Loucy (cell line): Measurements from ENCODE around the gene TEX35.

Experiments
- CTCF ChIP-seq: fragments of 200-600 bp; sonication (generic); conservative IDR thresholded peaks from 2 replicates; pipeline ENCODE4 v1.5.1; 2014; ENCODE audit warnings: mild to moderate bottlenecking, antibody characterized with exemption, low read length
- EZH2phosphoT487 ChIP-seq: fragments of 200-600 bp; IDR thresholded peaks from 2 replicates; pipeline ENCODE4 v1.6.1; 2018; ENCODE audit warnings: antibody characterized with exemption, mild to moderate bottlenecking, moderate library complexity, borderline replicate concordance

- TF ChIP-seq CTCF, result no peak
- no peak for TF ChIP-seq EZH2phosphoT487
Observed at GRCh38 chr1:178472531-178472930, 40.4 kb upstream of the TEX35 start.
